GM21619 (cell line): ENCODE measurements around the gene GRP.
"Not testable (repeated sequence)": the region's sequence is repeated elsewhere in the genome, so short reads cannot be mapped to it uniquely, and the experiment has no call there.

Source experiments
- ATAC-seq: cut with Tn5 transposase; IDR thresholded peaks from one replicate; pipeline ENCODE4 v1.9.1; 2021; ENCODE audit not compliant: unreplicated experiment

GRP gene

DNA sequence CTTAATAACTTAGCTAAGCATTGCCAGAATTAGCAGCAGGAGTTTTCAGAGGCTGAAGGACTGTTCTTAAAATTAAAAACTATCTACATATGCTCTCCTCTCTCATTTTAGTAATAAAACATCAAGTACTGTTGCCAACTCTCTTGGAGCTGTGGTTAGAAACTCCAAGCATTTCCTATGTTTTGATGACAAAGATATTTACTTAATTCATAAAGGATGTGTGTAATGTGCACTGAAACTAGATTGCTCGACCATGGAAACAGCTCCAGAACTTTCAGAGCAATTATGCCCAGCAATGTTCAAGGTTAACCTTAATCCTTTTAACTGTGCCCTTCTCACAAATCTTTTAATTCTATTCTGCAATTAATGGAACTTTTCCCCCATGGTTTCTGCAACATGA lies 8.4 kb downstream of the GRP start:
- no peak for ATAC-seq

DNA sequence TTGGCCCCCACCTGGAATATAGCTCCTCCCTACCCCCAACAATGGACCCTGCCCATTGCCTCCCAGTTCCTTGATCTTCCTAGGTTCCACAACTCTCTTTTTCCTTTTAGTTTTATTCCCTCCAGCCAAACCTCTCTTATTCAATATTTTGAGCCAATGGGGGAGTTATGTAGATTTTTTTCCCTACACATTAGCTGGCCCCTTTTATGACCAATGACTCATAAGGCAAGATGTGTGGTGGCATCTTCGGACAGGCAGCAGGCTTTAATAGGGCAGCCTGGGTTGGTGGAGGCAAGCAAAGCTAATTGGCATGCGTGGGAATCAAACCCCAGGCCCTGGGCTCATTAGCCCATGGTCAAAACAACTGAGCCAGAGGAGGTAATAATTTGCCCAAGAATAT lies 9.2 kb downstream of the GRP start:
- no peak for ATAC-seq

DNA sequence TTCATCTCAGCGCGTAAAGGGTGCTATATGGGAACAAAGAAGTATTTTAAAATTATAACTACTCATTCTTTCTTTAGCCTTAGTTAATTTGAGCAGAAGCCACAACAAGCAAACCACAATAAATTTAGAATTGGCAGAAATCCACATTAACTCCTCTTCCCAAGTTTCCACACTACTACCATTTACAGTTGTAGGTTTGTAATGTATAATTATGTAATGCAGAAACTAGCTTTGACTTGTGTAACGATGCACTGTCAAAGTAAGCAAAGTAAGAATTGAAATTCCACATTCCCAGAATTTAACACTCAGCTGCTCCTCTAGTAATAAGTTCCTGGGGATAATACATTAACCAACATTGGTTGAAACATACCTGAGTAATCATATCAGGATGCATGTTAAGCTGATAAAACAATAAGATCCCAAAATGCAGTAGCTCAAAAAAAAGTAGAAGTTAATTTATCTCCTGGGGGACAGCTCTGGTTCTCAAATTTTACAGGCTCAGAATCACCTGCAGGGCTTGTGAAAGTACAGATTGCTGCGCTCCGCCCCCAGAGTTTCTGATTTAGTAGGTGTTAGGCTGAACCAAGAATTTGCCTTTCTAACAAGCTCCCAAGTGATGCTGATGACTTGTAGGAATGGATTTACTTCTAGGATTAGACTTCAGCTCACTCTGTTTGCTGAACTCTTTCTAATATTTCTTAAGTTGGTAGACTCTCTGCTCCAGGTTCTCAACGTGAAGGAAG lies 9.9 kb downstream of the GRP start:
- no peak for ATAC-seq

DNA sequence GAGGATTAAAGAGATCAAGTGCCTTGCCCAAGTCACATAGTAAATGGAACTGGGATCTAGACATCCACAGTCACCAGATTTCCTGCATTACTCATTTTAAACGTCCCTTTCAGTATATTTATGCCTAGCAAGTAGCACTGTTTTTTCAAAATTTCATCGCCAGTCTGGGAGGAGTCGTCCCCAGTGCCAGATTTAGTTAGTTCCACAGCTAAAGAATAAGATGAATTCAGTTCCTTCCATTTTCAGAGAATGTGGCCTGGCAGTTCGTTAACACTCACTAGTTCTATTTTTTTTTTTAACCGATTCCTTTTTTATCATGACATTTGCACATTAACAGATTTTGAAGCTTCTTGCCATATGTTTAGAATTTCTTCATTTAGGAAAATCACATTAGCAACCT lies 11.2 kb downstream of the GRP start:
- ATAC-seq = no peak

DNA sequence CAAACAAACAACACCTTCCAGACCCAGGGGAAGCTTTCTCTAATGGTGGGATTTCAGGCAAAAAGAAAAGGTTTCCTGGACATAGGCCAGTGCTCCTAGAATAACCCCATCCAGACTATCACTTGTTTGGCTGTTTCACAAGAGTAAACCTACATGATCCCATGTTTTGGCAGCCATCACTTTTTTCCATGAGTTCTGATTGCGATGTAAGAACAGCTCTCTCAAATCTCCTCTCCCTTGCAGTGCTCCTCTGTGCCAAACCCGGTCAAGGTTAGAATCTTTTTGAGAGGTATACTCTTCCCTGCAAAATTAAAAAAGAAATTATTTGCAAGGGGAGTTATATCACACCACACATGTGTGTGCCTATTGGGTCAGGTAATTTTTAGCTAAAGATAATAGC lies 11.9 kb downstream of the GRP start:
- ATAC-seq = no peak

DNA sequence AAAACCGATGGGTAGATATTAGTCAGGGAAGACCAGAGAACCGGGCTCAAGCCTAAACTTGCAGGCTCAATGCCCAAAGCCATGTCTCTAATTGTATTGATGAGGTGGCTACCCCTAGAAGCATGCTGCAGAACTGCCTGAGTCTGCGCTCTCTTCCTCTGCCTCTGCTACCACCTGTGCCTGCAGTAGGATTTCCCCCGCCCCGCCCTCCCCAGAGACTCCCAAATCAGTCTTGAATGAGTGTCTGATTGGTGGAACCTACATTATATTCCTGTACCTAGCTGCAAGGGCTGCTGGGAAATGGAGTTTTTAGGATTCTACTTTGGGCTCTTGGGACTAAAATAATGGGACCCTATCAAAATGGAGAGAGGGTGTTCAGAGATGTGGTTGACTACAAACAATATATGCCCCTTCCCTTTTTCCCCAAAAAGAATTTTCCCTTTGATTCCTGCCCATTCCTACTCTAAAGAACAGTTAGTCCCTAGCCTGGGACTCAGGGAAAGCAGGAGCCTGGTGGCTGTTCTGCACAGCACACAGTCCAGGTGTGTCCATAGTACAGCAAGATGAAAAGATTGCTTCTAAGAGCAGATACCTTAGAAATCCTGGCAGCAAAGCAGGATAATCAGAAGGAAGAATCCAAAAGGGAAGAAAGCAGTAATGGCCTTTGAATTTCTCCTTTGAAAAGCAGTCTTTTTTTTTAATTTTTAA lies 12.5 kb downstream of the GRP start:
- ATAC-seq = no peak

DNA sequence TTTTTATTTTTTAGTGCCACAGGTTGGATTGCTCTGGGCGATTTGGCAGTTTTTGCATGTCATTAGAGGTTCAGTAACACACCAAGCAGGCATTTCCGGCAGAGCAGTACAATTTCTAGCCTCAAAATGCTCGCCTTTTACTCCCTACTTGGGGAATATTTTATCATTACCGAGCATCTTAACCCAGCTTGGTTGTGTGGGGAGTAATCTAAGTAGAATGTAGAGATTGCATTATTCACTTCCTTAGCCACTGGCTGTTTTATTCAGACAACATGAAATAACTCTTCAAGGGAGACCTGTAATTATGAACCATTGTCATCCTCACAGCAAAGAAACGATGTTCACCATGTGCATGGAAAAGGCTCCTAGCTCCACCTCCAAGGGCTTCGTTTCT lies 13.1 kb downstream of the GRP start:
- no peak for ATAC-seq

DNA sequence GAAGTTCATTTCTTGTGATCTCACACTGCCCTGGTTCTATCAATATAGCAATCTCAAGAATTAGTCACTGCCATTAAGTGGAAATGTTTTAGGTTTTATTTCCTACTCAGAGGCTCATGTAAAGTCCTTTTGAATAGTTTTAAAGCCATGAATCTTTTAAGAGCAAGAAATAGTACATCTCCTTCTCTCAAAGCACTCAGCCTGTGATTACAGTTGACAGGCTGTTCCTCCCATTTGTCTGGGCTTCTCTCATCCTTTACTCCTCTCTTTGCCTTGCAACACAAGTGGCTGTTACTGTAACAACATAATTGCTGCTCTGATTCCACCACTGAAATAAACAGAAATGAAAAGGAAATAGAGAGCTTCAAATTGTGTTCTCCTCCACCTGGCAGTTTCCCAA lies 18.4 kb downstream of the GRP start:
- no peak for ATAC-seq

DNA sequence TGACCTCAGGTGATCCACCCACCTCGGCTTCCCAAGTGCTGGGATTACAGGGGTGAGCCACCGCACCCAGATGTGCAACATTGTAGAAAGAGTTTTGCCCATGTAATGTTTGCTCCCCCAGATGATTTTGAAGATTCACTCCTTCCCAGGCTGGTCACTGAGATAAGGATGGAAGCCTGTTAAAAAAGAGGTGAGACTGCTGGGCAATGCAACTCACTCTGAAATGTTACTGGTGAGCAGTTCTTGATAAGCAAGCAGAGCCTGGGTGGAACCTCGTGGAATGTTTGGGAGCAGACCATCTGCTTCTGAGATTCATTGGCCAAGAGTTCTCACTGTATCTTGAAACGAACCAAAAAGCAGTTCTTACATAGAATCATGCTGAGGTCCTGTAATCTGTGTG lies 19.7 kb downstream of the GRP start:
- ATAC-seq = no peak

DNA sequence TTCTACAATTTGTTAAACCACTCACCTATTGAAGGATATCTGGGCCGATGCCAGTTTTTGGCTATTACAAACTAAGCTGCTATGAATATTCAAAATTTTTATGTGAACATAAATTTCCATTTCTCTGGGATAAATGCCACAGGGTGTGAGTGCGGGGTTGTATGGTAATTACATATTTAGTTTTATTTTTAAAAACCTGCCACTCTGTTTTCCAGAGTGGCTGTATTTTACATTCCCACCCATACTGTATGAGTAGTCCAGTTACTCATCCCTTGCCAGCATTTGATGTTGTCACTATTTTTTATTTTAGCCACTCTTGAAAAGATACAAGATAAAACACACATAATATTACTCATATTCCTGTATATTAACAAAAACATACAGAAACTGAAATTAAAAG lies 22.9 kb downstream of the GRP start:
- ATAC-seq = no peak

DNA sequence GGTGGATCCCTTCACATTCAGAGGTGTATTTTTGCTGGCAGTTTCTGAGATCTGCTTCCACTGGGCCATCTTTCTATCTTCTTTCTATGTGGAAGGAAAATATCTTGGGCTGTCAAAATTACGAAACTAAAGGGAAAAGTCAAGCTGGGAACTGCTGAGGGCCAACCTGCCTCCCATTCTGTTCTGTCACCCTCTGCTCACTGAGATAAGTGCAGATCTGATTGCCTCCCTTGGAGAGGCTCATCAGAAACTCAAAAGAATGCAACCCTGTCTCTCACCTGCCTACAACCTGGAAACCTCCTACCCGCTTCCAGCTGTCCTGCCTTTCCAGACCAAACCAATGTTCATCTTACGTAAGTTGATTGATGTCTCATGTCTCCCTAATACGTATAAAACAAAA lies 26.8 kb downstream of the GRP start:
- ATAC-seq = no peak

DNA sequence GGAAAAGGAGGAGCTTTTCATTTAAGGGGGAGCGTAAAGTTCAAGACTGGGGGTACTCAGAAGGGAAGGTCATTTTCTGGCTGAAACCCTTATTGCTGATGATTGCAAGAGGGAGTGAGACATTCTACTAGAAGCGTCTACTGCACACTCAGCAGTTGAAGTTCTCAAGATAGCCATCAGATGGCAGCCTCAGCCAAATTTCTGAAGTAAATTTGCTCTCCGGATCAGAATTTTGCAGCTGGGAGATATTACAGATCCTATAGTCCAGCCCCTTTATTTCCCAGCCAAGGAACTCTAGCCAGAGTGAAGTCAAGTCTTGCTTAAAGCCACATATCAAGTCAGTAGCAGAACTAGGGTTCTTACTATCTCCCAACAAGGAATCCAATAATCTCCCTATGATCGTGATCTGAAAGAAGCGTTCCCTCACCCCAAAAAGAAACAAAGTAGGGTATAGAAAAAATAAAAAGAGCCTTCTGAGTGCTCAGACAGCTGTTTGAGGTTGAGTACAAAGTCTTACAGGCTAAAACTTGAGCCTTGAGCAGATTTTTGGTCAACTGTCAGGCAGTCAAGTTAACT lies 29.3 kb downstream of the GRP start:
- ATAC-seq = no peak

DNA sequence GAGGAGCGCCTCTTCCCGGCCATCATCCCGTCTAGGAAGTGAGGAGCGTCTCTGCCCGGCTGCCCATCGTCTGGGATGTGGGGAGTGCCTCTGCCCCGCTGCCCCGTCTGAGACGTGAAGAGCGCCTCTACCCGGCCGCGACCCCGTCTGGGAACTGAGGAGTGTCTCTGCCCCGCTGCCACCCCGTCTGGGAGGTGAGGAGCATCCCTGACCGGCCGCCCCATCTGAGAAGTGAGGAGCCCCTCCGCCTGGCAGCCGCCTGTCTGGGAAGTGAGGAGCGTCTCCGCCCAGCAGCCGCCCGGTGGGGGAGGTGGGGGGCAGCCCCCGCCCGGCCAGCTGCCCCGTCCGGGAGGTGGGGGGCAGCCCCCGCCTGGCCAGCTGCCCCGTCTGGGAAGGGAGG lies 35.5 kb downstream of the GRP start:
- ATAC-seq = not testable (repeated sequence)

DNA sequence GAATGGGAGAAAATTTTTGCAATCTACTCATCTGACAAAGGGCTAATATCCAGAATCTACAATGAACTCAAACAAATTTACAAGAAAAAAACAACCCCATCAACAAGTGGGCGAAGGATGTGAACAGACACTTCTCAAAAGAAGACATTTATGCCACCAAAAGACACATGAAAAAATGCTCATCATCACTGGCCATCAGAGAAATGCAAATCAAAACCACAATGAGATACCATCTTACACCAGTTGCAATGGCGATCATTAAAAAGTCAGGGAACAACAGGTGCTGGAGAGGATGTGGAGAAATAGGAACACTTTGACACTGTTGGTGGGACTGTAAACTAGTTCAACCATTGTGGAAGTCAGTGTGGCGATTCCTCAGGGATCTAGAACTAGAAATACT lies 41.9 kb downstream of the GRP start:
- not testable (repeated sequence) for ATAC-seq

DNA sequence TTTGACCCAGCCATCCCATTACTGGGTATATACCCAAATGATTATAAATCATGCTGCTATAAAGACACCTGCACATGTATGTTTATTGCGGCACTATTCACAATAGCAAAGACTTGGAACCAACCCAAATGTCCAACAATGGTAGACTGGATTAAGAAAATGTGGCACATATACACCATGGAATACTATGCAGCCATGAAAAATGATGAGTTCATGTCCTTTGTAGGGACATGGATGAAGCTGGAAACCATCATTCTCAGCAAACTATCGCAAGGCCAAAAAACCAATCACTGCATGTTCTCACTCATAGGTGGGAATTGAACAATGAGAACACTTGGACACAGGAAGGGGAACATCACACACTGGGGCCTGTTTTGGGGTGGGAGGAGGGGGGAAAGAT lies 42.3 kb downstream of the GRP start:
- ATAC-seq = not testable (repeated sequence)

DNA sequence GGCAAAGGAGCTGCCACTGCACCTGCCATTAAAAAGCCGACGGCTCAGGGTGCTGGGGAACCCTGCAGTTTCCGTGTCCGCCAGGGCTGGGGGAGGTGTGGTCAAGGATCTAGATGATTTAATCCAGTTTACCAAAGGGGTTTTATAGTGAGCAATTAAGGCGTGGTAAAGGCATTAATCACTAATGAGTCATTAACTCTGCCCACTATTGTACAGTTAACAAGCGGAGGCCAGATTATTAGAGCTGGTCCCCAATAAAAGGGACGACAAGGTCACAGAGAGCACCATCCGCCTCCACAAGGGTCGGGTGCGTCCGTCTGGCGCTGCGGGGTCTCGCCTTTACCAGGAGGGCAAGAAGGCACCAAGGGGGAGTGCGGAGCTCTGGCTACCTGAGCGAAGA lies 43.7 kb downstream of the GRP start:
- no peak for ATAC-seq

DNA sequence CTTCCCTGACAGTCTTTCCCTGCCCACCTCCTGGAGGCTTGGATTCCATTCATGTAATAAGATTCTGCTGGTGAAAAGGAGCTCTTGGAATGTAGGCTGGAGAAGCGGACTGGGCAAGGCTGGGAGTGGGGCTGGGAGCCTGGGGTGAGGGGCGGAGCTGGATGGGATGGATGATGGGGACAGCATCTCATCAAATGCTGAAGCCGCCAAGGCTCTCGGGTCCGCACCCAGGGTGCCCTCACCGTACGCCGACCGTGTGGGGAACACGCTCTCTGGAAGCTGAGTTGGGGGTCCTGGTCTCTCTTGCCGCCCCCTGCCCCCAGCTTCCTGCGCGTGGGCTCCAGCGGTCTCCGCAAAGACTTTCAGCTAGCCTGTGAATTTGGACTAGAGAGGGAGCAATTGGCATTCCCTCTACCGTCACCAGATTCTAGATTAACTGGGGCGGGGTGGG lies 44.2 kb downstream of the GRP start:
- no peak for ATAC-seq

DNA sequence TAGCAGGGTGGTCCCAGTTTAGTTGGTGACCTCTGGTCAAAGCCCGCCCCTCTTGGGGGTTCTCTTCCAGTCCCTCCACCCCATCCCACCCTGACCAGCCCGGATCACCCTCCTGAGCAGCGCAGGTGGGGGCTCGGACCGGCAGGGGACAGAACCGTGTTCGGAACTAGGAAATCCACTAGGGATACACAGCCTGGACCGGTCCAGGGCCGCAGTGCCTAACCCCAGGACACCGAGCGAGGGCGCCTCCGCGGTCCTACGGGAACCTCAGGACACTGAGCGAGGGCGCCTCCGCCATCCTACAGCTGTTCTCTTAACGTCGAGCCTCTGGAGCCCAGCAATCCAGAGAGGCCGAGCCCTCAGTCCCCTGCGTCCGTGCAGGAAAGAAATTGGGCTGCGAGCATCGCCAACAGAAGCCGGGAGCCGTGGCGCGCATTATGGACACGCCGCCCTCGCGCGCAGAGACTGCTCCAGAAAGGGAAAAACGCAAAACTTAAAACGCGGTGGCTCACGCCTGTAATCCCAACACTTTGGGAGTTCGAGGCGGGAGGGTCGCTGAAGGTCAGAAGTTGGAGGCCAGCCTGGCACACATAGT lies 44.8 kb downstream of the GRP start:
- no peak for ATAC-seq

DNA sequence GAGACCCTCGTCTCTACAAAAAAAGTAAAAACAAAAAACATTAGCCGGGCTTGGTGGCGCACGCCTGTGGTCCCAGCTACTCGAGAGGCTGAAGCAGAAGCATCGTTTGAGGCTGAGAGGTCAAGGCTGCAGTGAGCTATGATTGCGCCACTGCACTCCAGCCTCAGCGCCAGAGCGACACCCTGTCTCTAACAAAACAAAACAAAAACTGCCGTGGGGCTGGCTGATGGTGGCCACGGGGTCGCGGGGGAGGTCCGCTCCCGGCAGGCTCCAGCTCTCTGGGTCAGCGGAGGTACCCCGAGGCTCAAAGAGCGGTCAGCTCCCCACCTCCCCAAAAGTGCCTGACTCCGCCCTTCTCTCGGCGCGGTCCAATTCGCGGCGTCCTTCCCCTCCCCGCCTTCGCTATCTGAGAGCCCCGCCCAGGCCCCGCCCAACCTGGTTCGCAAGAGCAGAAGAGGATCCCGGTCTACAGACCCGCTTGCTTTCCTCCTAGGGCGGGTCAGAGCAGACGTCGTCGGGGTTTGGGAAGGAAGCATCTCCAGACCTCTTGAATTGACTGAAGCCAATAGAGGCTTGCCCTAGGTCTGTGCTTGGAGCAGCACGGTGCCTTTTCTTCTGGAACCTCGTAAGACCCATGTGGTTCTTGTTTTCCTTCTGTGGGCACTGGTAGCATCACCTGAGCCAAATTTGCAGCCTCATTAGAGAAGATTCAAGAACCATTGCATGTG lies 45.5 kb downstream of the GRP start:
- peak; percentile 53 for ATAC-seq

DNA sequence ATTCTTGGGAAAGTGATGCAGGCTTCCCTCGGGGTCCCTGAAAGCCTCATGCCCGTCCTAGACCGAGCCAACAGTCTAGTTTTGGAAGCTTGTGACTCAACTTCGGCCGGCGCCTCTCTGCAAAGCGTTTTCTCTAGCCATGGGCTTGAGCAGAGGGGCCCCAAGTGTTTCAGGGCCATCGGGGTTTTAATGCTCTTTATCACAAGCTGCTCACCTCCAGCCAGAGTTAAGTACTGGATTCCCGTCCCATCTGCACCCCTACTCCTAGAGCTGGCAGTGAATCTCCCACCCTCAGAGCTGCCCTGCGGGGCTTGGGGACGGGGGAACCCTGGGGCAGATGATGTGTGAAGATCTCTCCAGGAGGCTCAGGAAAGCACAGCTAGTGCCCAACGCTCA lies 46.0 kb downstream of the GRP start:
- no peak for ATAC-seq

DNA sequence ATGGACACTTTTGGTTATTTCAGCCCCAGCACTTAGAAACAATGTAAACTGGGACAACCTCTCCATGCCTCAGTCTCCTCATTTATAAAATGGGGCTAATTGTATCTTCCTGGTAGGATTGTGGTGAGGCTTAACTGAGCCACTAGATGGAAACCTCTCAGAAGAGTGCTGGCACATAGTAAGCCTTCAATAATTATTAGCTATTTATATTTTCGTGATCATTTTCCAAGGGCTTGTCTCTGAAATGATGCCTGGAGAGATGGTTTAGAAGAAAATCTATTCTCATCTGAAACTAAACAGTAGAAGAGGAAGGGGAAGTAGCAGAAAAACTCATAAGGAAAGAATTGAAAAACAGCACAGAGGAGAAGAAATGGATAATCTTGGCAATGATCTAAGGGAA lies 46.5 kb downstream of the GRP start:
- ATAC-seq = no peak
